NOMO-1 treated with DMSO at 0.1 percent for 48 hours (cell line): Measurements from ENCODE around the gene EMC8.

Experiments
- DNase-seq: peaks from one replicate; lab custom pipeline; 2025; ENCODE audit not compliant: unreplicated experiment; lab: John Stamatoyannopoulos, UW

EMC8 gene

DNA sequence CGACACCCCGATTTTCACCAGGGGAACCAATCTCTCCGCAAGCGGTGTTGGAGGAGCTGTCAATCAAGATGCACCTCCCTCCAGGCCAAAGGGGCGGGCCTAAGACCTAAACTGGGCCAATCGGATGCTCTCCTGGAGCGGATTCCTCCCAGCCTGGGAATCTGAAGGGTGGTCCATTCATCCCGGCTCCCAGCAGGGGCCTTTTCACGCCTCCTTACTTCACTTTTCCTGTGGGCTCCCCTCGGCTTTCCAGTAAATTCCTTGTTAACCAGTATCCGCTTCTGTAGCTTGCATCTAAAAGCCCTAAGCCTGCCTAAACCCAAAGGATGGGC lies 65.5 kb downstream of the EMC8 start:
- DNase-seq = peak; percentile 73

DNA sequence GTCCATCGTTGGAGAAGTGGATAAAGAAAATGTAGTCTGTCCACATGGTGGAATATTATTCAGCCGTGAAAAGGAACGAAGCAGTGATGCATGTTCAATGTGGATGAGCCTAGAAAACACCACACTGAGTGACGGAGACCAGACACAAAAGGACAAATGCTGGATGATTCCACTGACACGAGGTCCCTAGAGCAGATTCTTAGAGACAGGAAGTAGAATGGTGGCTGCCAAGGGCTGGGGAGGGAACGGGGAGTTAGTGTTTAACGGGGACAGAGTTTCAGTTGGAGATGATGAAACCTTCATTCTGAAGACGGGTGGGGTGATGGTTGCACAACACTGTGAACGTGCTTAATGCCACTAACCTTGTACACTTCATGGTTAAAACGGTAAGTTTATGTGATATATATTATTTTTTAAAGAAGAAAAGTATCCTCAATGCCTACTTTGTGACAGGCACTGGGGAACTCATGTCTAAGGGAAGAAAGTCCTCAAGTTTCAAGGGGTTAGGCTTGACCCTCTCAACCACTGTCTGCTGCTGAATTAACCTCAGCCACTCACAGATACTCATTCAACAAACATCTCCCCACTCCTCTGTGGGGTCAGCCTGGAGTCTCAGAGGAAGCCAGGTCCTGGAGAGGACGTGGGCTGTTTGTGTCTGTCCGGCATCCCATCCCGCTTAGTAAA lies 66.0 kb downstream of the EMC8 start:
- DNase-seq = peak; percentile 94

DNA sequence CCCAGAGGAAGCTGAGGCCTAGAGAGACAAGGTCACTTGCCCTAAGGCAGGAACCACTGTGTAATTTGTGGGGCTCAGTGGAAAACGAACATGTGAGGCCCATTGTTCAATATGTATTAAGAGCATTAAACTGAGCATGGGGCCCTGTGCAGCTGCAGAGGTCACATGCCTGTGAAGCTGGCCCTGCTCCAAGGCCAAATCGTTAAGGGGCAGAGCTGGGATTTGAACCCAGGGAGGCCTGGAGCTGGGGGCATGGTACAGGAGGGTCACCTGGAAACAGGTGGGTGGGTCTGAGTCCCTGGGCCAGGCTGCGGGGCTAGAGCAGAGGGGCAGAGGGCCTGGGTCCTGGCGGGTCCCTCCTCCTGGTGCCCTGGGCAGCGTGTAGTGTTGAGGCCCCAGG lies 68.2 kb downstream of the EMC8 start:
- DNase-seq = no peak

DNA sequence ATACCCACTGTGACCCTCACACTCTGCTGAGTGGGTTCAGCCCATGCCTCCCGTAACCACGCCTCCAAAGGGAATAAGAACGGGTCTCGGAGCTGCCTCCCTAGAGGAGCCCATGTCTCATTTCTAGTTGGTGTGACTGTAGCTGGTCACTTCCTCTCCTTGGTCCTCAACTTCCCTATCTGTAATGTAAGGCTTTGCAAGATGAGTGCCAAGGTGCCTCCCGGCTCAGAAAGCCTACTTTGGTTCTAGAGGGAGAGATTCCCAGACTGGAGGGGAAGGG lies 69.2 kb downstream of the EMC8 start:
- DNase-seq = peak; percentile 73

DNA sequence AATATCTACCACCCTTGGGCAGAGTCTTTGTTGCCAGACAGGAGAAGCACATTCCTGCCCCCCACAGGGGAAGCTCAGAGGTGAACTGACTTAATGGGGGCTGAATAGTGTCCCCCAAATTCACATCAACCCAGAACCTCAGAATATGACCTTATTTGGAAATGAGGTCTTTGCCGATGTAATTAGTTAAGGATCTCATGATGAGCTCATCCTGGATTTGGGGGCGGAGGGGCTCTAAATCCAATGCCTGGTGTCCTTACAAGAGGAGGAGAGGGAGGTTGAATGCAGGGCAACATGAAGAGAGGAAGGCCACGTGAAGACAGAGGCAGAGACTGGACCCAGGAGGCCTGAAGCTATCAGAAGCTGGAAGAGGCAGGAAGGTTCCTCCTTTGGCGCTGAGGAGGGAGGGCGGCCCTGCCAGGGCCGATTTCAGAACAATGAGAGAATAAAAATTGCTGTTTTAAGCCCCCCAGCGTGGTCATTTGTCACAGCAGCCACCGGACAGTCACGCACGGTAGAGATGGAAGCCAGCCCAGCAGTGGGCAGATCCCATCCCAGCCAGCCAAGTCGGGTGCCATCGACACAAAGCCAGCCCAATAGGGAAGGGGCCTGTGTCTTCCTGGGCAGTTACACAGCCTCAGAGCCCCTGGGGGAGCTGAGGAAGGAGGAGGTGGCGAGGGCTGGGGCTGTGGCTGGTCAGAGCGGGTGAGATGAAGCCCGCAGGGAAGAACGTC lies 69.7 kb downstream of the EMC8 start:
- DNase-seq = peak; percentile 10

DNA sequence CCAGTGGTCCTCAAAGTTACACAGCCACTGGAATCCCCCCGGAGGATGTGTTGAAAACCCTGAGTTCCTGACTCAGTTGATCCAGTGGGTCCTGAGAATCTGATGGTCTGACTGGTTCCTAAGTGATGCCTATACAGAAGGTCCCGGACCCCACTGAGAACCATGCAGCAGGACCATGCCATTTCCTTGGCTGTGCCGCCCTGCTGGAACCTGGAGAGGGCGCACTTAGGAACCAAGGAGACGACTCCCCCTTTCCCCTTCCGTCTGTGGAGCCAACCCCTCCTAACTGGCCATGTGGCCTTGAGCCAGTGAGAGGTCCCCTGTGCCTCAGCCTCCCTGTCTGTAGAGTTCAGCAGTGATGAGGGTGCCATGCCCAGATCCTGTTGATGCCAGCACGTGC lies 70.5 kb downstream of the EMC8 start:
- DNase-seq = no peak
